ENCODE measurements around the gene PIGZ. TPM values are rescaled to one million over a fixed set of nuclear protein-coding genes. Genes with fewer than 3 reads are reported as not detected.
A peak's percentile ranks its signal among the peaks of the same experiment; 100 is the strongest.

Gene PIGZ
- total RNA-seq, 2 experiments from 2014 or later: 0.81 to 1.9 TPM

GRCh38 chr3:196970547-196971093, 2.0 kb upstream of the PIGZ start:
- peak overlapping the region; percentile 78 for H3K27ac Mint-ChIP-seq
- no peaks in the 10 kb centered on the region for H3K9me3 Mint-ChIP-seq (ENCODE audit: insufficient read depth)
- CTCF ChIA-PET: interaction anchor here (1.1 to 2.8 kb wide), 9 partner anchors 9 to 361 kb away, joined by 3 to 19 read pairs (median 3); partner anchors contain the start of genes NCBP2 and SENP5
- peaks cover 14% of the 10 kb centered on the region for H3K4me1 Mint-ChIP-seq (ENCODE audit: low read depth)
- POLR2A ChIA-PET: interaction anchor here (0.7 to 0.9 kb wide), 2 partner anchors 27 to 367 kb away, joined by 3 read pairs; no protein-coding TSS in a partner anchor
- H3K4me3 Mint-ChIP-seq: peak overlapping the region; percentile 69
- no peak for ATAC-seq
- peaks cover 10% of the 10 kb centered on the region for H3K36me3 Mint-ChIP-seq (ENCODE audit: low read depth)
- DNase-seq: no peak
- H3K27me3 Mint-ChIP-seq (ENCODE audit: low read depth): peaks cover 16% of the 10 kb centered on the region

GRCh38 chr3:196969660-196970546, 1.3 kb upstream of the PIGZ start:
- Mint-ChIP-seq H3K4me1 (ENCODE audit: low read depth) (peaks cover 14% of the 10 kb centered on the region), H3K27ac (peak overlapping the region; percentile 78), H3K9me3 (ENCODE audit: insufficient read depth) (no peaks in the 10 kb centered on the region), H3K4me3 (peak overlapping the region; percentile 69), H3K36me3 (ENCODE audit: low read depth) (peaks cover 10% of the 10 kb centered on the region), H3K27me3 (ENCODE audit: low read depth) (peaks cover 16% of the 10 kb centered on the region)
- POLR2A ChIA-PET: interaction anchor here (0.7 to 2.1 kb wide), 3 partner anchors 28 to 366 kb away, joined by 3 to 11 read pairs (median 3); partner anchors contain the start of gene NCBP2
- peak; percentile 76 for ATAC-seq
- CTCF ChIA-PET: interaction anchor here (0.6 to 2.8 kb wide), 18 partner anchors 9 to 441 kb away, joined by 3 to 19 read pairs (median 4); partner anchors contain the start of genes FBXO45, NCBP2, SENP5 and WDR53
- peak; percentile 72 for DNase-seq

- H3K27me3 Mint-ChIP-seq (ENCODE audit: low read depth): peaks cover 16% of the 10 kb centered on the region
- POLR2A ChIA-PET: interaction anchor here (1.0 to 2.1 kb wide), 2 partner anchors 27 to 371 kb away, joined by 5 to 11 read pairs; partner anchors contain the start of gene NCBP2
- no peaks in the 10 kb centered on the region for H3K9me3 Mint-ChIP-seq (ENCODE audit: insufficient read depth)
- H3K27ac Mint-ChIP-seq: peak overlapping the region; percentile 83
- H3K36me3 Mint-ChIP-seq (ENCODE audit: low read depth): peaks cover 10% of the 10 kb centered on the region
- peak overlapping the region; percentile 78 for H3K4me3 Mint-ChIP-seq
- CTCF ChIA-PET: interaction anchor here (0.7 to 2.2 kb wide), 15 partner anchors 8 to 441 kb away, joined by 3 to 19 read pairs (median 4); partner anchors contain the start of genes FBXO45, SENP5 and WDR53
- H3K4me1 Mint-ChIP-seq (ENCODE audit: low read depth): peaks cover 14% of the 10 kb centered on the region
- peak; percentile 61 for ATAC-seq
- peak; percentile 60 for DNase-seq
Measured at GRCh38 chr3:196969134-196969659, 564 bp upstream of the PIGZ start.

- DNase-seq: no peak
- Mint-ChIP-seq H3K4me3 (peak overlapping the region; percentile 74), H3K36me3 (ENCODE audit: low read depth) (peaks cover 10% of the 10 kb centered on the region), H3K4me1 (ENCODE audit: low read depth) (peaks cover 14% of the 10 kb centered on the region), H3K27me3 (ENCODE audit: low read depth) (peaks cover 16% of the 10 kb centered on the region), H3K9me3 (ENCODE audit: insufficient read depth) (no peaks in the 10 kb centered on the region), H3K27ac (no peak overlapping the region)
- ATAC-seq: no peak
- CTCF ChIA-PET: no interaction called here
- POLR2A ChIA-PET: no interaction called here
Measured at GRCh38 chr3:196967412-196968232, 1.0 kb downstream of the PIGZ start.

GRCh38 chr3:196966526-196967401, 1.9 kb downstream of the PIGZ start:
- ATAC-seq: no peak
- Mint-ChIP-seq H3K27ac (no peak overlapping the region), H3K36me3 (ENCODE audit: low read depth) (peaks cover 10% of the 10 kb centered on the region), H3K27me3 (ENCODE audit: low read depth) (peaks cover 17% of the 10 kb centered on the region), H3K9me3 (ENCODE audit: insufficient read depth) (no peaks in the 10 kb centered on the region), H3K4me1 (ENCODE audit: low read depth) (peaks cover 14% of the 10 kb centered on the region), H3K4me3 (no peak overlapping the region)
- ChIA-PET CTCF (no interaction called here), POLR2A (no interaction called here)
- no peak for DNase-seq

GRCh38 chr3:196965804-196966173, 2.8 kb downstream of the PIGZ start:
- Mint-ChIP-seq H3K27me3 (ENCODE audit: low read depth) (peaks cover 13% of the 10 kb centered on the region), H3K4me3 (no peak overlapping the region), H3K4me1 (ENCODE audit: low read depth) (peaks cover 14% of the 10 kb centered on the region), H3K36me3 (ENCODE audit: low read depth) (peaks cover 10% of the 10 kb centered on the region), H3K27ac (no peak overlapping the region), H3K9me3 (ENCODE audit: insufficient read depth) (no peaks in the 10 kb centered on the region)
- CTCF ChIA-PET: no interaction called here
- no peak for DNase-seq
- ATAC-seq: no peak
- POLR2A ChIA-PET: no interaction called here

GRCh38 chr3:196965112-196965803, 3.4 kb downstream of the PIGZ start:
- DNase-seq (peak; percentile 9), ATAC-seq (no peak)
- Mint-ChIP-seq H3K9me3 (ENCODE audit: insufficient read depth) (no peaks in the 10 kb centered on the region), H3K27me3 (ENCODE audit: low read depth) (peaks cover 8% of the 10 kb centered on the region), H3K36me3 (ENCODE audit: low read depth) (peaks cover 10% of the 10 kb centered on the region), H3K4me3 (no peak overlapping the region), H3K27ac (no peak overlapping the region), H3K4me1 (ENCODE audit: low read depth) (peaks cover 9% of the 10 kb centered on the region)
- CTCF ChIA-PET: no interaction called here
- POLR2A ChIA-PET: no interaction called here

- Mint-ChIP-seq H3K4me3 (no peak overlapping the region), H3K9me3 (ENCODE audit: insufficient read depth) (no peaks in the 10 kb centered on the region), H3K36me3 (ENCODE audit: low read depth) (peaks cover 10% of the 10 kb centered on the region), H3K27ac (no peak overlapping the region), H3K27me3 (ENCODE audit: low read depth) (peaks cover 9% of the 10 kb centered on the region), H3K4me1 (ENCODE audit: low read depth) (peaks cover 7% of the 10 kb centered on the region)
- CTCF ChIA-PET: no interaction called here
- DNase-seq (peak; percentile 9), ATAC-seq (no peak)
- POLR2A ChIA-PET: interaction anchor here (1.3 kb wide), 1 partner anchor 21 kb away, joined by 3 read pairs; the partner anchor contains the start of gene NCBP2
Measured at GRCh38 chr3:196963631-196963953, 5.0 kb downstream of the PIGZ start.

- Mint-ChIP-seq H3K4me1 (ENCODE audit: low read depth) (peaks cover 6% of the 10 kb centered on the region), H3K27me3 (ENCODE audit: low read depth) (peaks cover 9% of the 10 kb centered on the region), H3K36me3 (ENCODE audit: low read depth) (peaks cover 10% of the 10 kb centered on the region), H3K4me3 (no peak overlapping the region), H3K27ac (no peak overlapping the region), H3K9me3 (ENCODE audit: insufficient read depth) (no peaks in the 10 kb centered on the region)
- DNase-seq (no peak), ATAC-seq (no peak)
- ChIA-PET CTCF (no interaction called here), POLR2A (interaction anchor here (1.3 kb wide), 1 partner anchor 21 kb away, joined by 3 read pairs; the partner anchor contains the start of gene NCBP2)
Measured at GRCh38 chr3:196962930-196963630, 5.6 kb downstream of the PIGZ start.
